ENCODE measurements around the gene KRT80. TPM values are rescaled to one million over a fixed set of nuclear protein-coding genes. Genes with fewer than 3 reads are reported as not detected.

Gene KRT80
- total and polyA plus RNA-seq, 2 of the 13 experiments (the other 11 are each of a cell fraction or from before 2014, with no cell fraction given), result 0.27 to 0.53 TPM

DNA sequence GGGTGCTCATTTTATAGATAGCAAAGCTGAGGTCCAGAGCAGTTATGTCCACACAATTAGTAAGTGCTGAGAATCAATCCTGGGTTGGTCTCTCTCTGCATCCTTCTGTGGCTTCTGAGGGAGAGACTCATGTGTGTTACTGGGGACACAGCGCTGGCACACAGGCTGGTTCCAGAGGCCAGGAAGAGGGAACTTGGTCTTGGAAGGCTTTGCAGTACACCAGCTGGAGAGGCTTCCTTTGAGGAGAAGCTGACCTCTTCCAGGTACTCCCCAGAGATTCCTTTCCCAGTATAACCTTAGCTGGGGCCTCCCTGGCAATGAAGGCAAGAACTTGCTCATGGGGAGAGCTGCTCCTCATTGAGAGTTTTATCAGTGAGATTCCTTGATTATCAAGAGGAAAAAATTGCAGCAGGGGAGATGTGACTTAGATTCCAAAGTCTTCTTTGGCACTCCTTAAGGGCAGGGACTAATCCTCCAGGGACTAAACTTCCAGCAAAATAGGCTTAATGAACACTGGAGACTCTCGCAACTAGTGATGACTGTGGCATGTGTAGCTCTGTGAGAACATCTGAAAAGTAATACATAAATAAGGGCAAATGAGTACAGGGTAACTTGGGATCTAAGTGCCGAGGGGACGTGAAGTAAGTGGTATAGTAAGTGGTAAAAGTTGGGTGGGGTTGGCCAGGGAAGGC lies 13.9 kb upstream of the KRT80 start:
- Histone ChIP-seq H3K4me2 (ENCODE audit: low read depth, low read length) (no peak overlapping the region), H2AFZ (ENCODE audit: low read length) (no peak overlapping the region), H4K20me1 (ENCODE audit: insufficient read depth, low read length) (0 out of 2 replicates have a peak, but pooled peaks cover 2% of the 10 kb centered on the region), H3K4me1 (ENCODE audit: insufficient read depth, low read length) (peaks cover 12% of the 10 kb centered on the region; the same call in 1 of the 2 replicates), H3K27ac (ENCODE audit: extremely low read length, insufficient read depth, low read length) (no peak overlapping the region), H3K4me3 (replicated peaks in 1 of 3; ENCODE audit: insufficient read depth in 1 of 3, low read depth in 2 of 3, low read length in 3 of 3) (no peak overlapping the region), H3K9ac (ENCODE audit: insufficient read depth, low read depth, low read length) (no peak overlapping the region), H3K9me3 (ENCODE audit: low read length) (no peaks in the 10 kb centered on the region), H3K79me2 (ENCODE audit: insufficient read depth, low read length) (no peaks in the 10 kb centered on the region), H3K27me3 (ENCODE audit: control insufficient read depth in 1 of 2, insufficient read depth in 2 of 2, low read length in 2 of 2) (peaks cover 19 to 76% of the 10 kb centered on the region in 2 experiments), H3K36me3 (replicated peaks in 1 of 2; ENCODE audit: control insufficient read depth in 1 of 2, insufficient read depth in 2 of 2, low read length in 2 of 2) (no peaks in the 10 kb centered on the region)
- in situ Hi-C loops (cut with HindIII; ENCODE audit: extremely low pct_ligation_motif_present, low pct_unique_long_range_greater_than_20kb) (no loop called here), intact Hi-C loops (cut with micrococcal nuclease; ENCODE audit: unreplicated experiment) (no loop called here)
- BruUV-seq (replicated peaks), result no TSS peak
- ChIA-PET CTCF (ENCODE audit: low intra/inter-chr PET ratio, low total read pairs) (no interaction called here), POLR2A (no interaction called here)
- FAIRE-seq (no peak), ATAC-seq (no peak), DNase-seq (ENCODE audit: low spot score) (no peak)
- WGBS (ENCODE audit: low lambda C conversion rate), result 28% methylated on average over 4 of the region's 4 CpGs
- TF ChIP-seq ZNF772 (CRISPR knock-in tag; IDR thresholded peaks at IDR 0.05) (no peak), SALL2 (CRISPR knock-in tag; IDR thresholded peaks at IDR 0.05) (no peak), MIXL1 (CRISPR knock-in tag; IDR thresholded peaks at IDR 0.05) (no peak), SRSF1 (optimal IDR thresholded peaks at IDR 0.05; ENCODE audit: low read depth, low read length) (no peak), ZNF567 (CRISPR knock-in tag; IDR thresholded peaks at IDR 0.05; ENCODE audit: borderline replicate concordance) (no peak), ZNF83 (CRISPR knock-in tag; IDR thresholded peaks at IDR 0.05; ENCODE audit: borderline replicate concordance) (no peak), ZNF839 (CRISPR knock-in tag; IDR thresholded peaks at IDR 0.05; ENCODE audit: borderline replicate concordance) (no peak), SP1 (IDR thresholded peaks at IDR 0.05) (no peak), SP1 (CRISPR knock-in tag; IDR thresholded peaks at IDR 0.05) (no peak), KLF11 (CRISPR knock-in tag; IDR thresholded peaks at IDR 0.05) (no peak), ZFP82 (CRISPR knock-in tag; IDR thresholded peaks at IDR 0.05; ENCODE audit: borderline replicate concordance) (no peak), REXO4 (CRISPR knock-in tag; IDR thresholded peaks at IDR 0.05; ENCODE audit: borderline replicate concordance) (no peak), RFX5 (IDR thresholded peaks at IDR 0.05; ENCODE audit: low read depth, low read length) (no peak), ZNF530 (CRISPR knock-in tag; IDR thresholded peaks at IDR 0.05; ENCODE audit: low read depth) (no peak)
- TF ChIP-seq, protein P1, sequence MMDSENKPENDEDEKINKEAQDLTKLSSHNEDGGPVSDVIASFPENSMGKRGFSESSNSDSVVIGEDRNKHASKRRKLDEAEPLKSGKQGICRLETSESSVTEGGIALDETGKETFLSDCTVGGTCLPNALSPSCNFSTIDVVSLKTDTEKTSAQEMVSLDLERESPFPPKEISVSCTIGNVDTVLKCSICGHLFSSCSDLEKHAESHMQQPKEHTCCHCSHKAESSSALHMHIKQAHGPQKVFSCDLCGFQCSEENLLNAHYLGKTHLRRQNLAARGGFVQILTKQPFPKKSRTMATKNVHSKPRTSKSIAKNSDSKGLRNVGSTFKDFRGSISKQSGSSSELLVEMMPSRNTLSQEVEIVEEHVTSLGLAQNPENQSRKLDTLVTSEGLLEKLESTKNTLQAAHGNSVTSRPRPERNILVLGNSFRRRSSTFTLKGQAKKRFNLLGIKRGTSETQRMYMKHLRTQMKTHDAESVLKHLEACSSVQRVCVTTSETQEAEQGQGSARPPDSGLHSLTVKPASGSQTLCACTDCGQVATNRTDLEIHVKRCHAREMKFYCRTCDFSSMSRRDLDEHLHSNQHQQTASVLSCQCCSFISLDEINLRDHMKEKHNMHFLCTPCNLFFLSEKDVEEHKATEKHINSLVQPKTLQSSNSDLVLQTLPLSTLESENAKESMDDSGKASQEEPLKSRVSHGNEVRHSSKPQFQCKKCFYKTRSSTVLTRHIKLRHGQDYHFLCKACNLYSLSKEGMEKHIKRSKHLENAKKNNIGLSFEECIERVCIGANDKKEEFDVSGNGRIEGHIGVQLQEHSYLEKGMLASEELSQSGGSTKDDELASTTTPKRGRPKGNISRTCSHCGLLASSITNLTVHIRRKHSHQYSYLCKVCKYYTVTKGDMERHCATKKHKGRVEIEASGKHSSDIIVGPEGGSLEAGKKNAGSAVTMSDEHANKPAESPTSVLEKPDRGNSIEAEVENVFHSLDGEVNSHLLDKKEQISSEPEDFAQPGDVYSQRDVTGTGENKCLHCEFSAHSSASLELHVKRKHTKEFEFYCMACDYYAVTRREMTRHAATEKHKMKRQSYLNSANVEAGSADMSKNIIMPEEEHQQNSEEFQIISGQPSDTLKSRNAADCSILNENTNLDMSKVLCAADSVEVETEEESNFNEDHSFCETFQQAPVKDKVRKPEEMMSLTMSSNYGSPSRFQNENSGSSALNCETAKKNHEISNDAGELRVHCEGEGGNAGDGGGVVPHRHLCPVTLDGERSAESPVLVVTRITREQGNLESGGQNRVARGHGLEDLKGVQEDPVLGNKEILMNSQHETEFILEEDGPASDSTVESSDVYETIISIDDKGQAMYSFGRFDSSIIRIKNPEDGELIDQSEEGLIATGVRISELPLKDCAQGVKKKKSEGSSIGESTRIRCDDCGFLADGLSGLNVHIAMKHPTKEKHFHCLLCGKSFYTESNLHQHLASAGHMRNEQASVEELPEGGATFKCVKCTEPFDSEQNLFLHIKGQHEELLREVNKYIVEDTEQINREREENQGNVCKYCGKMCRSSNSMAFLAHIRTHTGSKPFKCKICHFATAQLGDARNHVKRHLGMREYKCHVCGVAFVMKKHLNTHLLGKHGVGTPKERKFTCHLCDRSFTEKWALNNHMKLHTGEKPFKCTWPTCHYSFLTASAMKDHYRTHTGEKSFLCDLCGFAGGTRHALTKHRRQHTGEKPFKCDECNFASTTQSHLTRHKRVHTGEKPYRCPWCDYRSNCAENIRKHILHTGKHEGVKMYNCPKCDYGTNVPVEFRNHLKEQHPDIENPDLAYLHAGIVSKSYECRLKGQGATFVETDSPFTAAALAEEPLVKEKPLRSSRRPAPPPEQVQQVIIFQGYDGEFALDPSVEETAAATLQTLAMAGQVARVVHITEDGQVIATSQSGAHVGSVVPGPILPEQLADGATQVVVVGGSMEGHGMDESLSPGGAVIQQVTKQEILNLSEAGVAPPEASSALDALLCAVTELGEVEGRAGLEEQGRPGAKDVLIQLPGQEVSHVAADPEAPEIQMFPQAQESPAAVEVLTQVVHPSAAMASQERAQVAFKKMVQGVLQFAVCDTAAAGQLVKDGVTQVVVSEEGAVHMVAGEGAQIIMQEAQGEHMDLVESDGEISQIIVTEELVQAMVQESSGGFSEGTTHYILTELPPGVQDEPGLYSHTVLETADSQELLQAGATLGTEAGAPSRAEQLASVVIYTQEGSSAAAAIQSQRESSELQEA (CRISPR knock-in tag; IDR thresholded peaks at IDR 0.05; ENCODE audit: not compliant biosample characterization), result no peak
- TF ChIP-seq, protein P2, sequence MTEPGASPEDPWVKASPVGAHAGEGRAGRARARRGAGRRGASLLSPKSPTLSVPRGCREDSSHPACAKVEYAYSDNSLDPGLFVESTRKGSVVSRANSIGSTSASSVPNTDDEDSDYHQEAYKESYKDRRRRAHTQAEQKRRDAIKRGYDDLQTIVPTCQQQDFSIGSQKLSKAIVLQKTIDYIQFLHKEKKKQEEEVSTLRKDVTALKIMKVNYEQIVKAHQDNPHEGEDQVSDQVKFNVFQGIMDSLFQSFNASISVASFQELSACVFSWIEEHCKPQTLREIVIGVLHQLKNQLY (CRISPR knock-in tag; IDR thresholded peaks at IDR 0.05), result no peak
- TF ChIP-seq, protein P3, sequence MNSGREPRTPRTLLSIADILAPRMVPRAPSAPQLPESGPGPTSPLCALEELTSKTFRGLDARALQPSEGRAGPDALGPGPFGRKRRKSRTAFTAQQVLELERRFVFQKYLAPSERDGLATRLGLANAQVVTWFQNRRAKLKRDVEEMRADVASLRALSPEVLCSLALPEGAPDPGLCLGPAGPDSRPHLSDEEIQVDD (CRISPR knock-in tag; IDR thresholded peaks at IDR 0.05; ENCODE audit: borderline replicate concordance), result no peak
